NT2/D1 (cell line): ENCODE measurements around the gene RUBCN.
"Not testable (repeated sequence)": the region's sequence is repeated elsewhere in the genome, so short reads cannot be mapped to it uniquely, and the experiment has no call there.

Experiments
- SUZ12 ChIP-seq: IDR thresholded peaks from 2 replicates; pipeline ENCODE4 v1.6.1; 2011; ENCODE audit not compliant: insufficient read length, insufficient read depth; ENCODE audit errors: extremely low read depth
- YY1 ChIP-seq: IDR thresholded peaks from 2 replicates; pipeline ENCODE4 v1.6.1; 2011; ENCODE audit not compliant: insufficient read length, insufficient read depth
- ZNF274 ChIP-seq: IDR thresholded peaks from 2 replicates; pipeline ENCODE4 v1.6.1; 2011; ENCODE audit warnings: mild to moderate bottlenecking, low read depth, low read length

DNA sequence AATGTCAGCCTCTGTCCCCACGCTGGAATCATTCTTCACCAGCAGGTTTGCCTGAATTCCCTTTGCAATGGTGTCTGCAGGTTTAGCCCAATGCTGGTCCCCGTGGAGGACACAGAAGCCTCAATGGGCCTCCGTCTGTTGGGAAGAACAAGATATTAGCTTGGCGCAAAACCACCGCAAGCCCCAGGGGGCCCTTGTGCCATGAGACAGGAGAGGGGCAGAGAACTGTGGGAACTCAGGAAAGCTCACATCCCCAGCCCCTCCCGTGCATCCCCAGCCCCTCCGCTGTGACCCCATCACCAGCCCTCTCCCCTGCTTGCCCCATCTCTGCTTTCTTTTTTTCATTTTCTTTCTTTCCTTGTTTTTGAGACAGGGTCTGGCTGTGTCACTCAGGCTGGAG is 89.1 kb downstream of the RUBCN start:
- TF ChIP-seq YY1, ZNF274, SUZ12: not testable (repeated sequence)
